SKM-1 treated with dmso at 0.1 percent for 144 hours (cell line): ENCODE results near the gene SREBF1.
A peak's percentile ranks its signal among the peaks of the same experiment; 100 is the strongest.

Experiments used
- DNase-seq: peaks from one replicate; lab custom pipeline; 2025; ENCODE audit not compliant: unreplicated experiment; lab: John Stamatoyannopoulos, UW

Gene SREBF1

GRCh38 chr17:17859909-17860765, 23.4 kb upstream of the SREBF1 start:
- DNase-seq = peak; percentile 18

- no peak for DNase-seq
These were observed 20.7 kb upstream of the SREBF1 start for GRCh38 chr17:17857496-17857895.

GRCh38 chr17:17856386-17856785, 19.6 kb upstream of the SREBF1 start:
- no peak for DNase-seq

- no peak for DNase-seq
These were observed 19.2 kb upstream of the SREBF1 start for GRCh38 chr17:17855976-17856375.

GRCh38 chr17:17853811-17854447, 17.1 kb upstream of the SREBF1 start:
- no peak for DNase-seq

- DNase-seq = no peak
These were observed 16.1 kb upstream of the SREBF1 start for GRCh38 chr17:17852930-17853329.

- no peak for DNase-seq
These were observed 14.6 kb upstream of the SREBF1 start for GRCh38 chr17:17851103-17852002.

GRCh38 chr17:17849845-17850373, 13.1 kb upstream of the SREBF1 start:
- peak; percentile 38 for DNase-seq

GRCh38 chr17:17849147-17849820, 12.5 kb upstream of the SREBF1 start:
- DNase-seq = peak; percentile 63

- DNase-seq = no peak
These were observed 11.7 kb upstream of the SREBF1 start for GRCh38 chr17:17848311-17849082.

GRCh38 chr17:17847726-17848125, 10.9 kb upstream of the SREBF1 start:
- no peak for DNase-seq

GRCh38 chr17:17847118-17847689, 10.4 kb upstream of the SREBF1 start:
- DNase-seq = no peak

- no peak for DNase-seq
These were observed 9.9 kb upstream of the SREBF1 start for GRCh38 chr17:17846645-17847044.

- DNase-seq = no peak
These were observed 9.2 kb upstream of the SREBF1 start for GRCh38 chr17:17846003-17846402.

- DNase-seq = no peak
These were observed 8.4 kb upstream of the SREBF1 start for GRCh38 chr17:17845046-17845775.

- DNase-seq = no peak
These were observed 7.7 kb upstream of the SREBF1 start for GRCh38 chr17:17844500-17844899.

- DNase-seq = no peak
These were observed 7.3 kb upstream of the SREBF1 start for GRCh38 chr17:17844079-17844478.

GRCh38 chr17:17843096-17843495, 6.3 kb upstream of the SREBF1 start:
- DNase-seq = no peak
